ENCODE data around the gene GLDC. TPM values are rescaled to one million over a fixed set of nuclear protein-coding genes. Genes with fewer than 3 reads are reported as not detected.

The GLDC gene
- total RNA-seq, 1 experiment from 2014 or later: 4.0 TPM

- no peak for ATAC-seq
- ChIA-PET CTCF (no interaction called here), POLR2A (no interaction called here)
- H3K4me1 ChIP-seq (ENCODE audit: control insufficient read depth, insufficient read depth, low read length): no peaks in the 10 kb centered on the region
- intact Hi-C loops (cut with micrococcal nuclease; ENCODE audit: unreplicated experiment): no loop called here
- no peak for DNase-seq (ENCODE audit: low read depth, low spot score)
- no peak overlapping the region for H3K27ac ChIP-seq (ENCODE audit: low read length)
- in situ Hi-C loops (cut with HindIII; ENCODE audit: low pct_unique_long_range_greater_than_20kb, low sequenced_read_pairs): no loop called here
- no TSS peak for BruUV-seq (replicated peaks)
- no peak for TF ChIP-seq REST (IDR thresholded peaks at IDR 0.05; ENCODE audit: insufficient read depth in 1 of 2, low read depth in 2 of 2, low read length in 1 of 2)
- no peaks in the 10 kb centered on the region for H3K36me3 ChIP-seq (ENCODE audit: control insufficient read depth, insufficient read depth, low read length)
- H3K27me3 ChIP-seq (ENCODE audit: control insufficient read depth, insufficient read depth, low read length): no peaks in the 10 kb centered on the region
- H3K9me3 ChIP-seq (ENCODE audit: control insufficient read depth, insufficient read depth, low read depth, low read length): no peaks in the 10 kb centered on the region
- no peak overlapping the region for H3K4me3 ChIP-seq (ENCODE audit: low read depth in 2 of 2, low read length in 2 of 2)
Observed at GRCh38 chr9:6605202-6605601, 40.3 kb downstream of the GLDC start.

- BruUV-seq (replicated peaks): no TSS peak
- no peak for TF ChIP-seq POLR2AphosphoS5 (IDR thresholded peaks at IDR 0.05; ENCODE audit: low read depth, low read length)
- TF ChIP-seq CTCF (IDR thresholded peaks at IDR 0.05): no peak
- no peak for TF ChIP-seq TCF7L2 (IDR thresholded peaks at IDR 0.05; ENCODE audit: low read depth, low read length)
- no peak for TF ChIP-seq SIN3A (IDR thresholded peaks at IDR 0.05; ENCODE audit: borderline replicate concordance, insufficient read depth, low read depth, low read length)
- TF ChIP-seq REST (IDR thresholded peaks at IDR 0.05; ENCODE audit: insufficient read depth in 1 of 2, low read depth in 2 of 2, low read length in 1 of 2): no peak
- H3K9me3 ChIP-seq (ENCODE audit: control insufficient read depth, insufficient read depth, low read depth, low read length): no peaks in the 10 kb centered on the region
- no peaks in the 10 kb centered on the region for H3K27me3 ChIP-seq (ENCODE audit: control insufficient read depth, insufficient read depth, low read length)
- intact Hi-C loops (cut with micrococcal nuclease; ENCODE audit: unreplicated experiment) (no loop called here), in situ Hi-C loops (cut with HindIII; ENCODE audit: low pct_unique_long_range_greater_than_20kb, low sequenced_read_pairs) (no loop called here)
- no peak overlapping the region for H3K27ac ChIP-seq (ENCODE audit: low read length)
- no peaks in the 10 kb centered on the region for H3K4me1 ChIP-seq (ENCODE audit: control insufficient read depth, insufficient read depth, low read length)
- ChIA-PET CTCF (no interaction called here), POLR2A (no interaction called here)
- H3K4me3 ChIP-seq (ENCODE audit: low read depth in 2 of 2, low read length in 2 of 2): no peak overlapping the region
- ATAC-seq (no peak), DNase-seq (ENCODE audit: low read depth, low spot score) (no peak)
- H3K36me3 ChIP-seq (ENCODE audit: control insufficient read depth, insufficient read depth, low read length): no peaks in the 10 kb centered on the region
Observed at GRCh38 chr9:6600426-6600825, 45.1 kb downstream of the GLDC start.

Measured in Panc1 (cell line).